ENCODE data around the gene HK2. TPM values are rescaled to one million over a fixed set of nuclear protein-coding genes. Genes with fewer than 3 reads are reported as not detected.

The HK2 gene
- 4.2 and 4.6 TPM in 2 replicates for total RNA-seq

DNA sequence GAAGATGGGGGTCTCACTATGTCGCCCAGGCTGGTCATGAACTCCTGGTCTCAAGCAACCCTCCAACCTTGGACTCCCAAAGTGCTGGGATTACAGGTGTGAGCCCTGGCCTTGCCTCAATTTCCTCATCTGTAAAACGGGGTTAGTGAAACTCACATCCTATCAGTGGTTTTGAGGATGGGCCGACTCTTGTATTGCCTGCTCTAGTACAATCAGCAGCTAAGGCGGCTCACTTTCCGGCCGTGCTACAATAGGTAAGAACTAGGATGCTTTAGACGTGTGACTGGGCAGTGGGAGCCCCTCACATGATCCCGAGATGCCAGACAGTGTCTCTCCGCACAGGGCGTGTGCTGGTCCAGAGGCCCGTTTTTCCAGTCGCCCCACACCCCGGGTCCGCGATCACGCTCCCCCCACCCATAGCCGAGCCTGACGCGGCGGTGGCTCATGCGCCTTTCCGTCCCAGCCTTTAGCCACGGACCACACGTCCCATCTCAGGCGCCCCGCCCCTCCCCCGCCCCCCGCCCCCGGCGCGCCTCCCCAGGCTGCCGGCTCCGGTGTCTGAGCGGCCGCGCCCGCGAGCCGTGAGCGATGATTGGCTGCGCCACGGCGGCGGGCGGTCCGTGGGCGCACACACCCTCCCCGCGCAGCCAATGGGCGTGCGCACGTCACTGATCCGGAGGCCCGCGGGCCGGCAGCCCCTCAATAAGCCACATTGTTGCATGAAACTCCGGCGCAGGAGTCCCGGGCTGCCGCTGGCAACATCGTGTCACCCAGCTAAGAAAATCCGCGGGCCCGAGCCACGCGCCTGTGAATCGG is at the start of gene HK2:
TSS of gene HK2 (plus strand) at position 710 of the 816 bp plus-strand sequence. CDS start 454 bp downstream, outside the sequence.

Other genes starting within 250 kb of the HK2 start
- not detected in 2 replicates for gene M1AP, start 185.8 kb upstream of the HK2 start, total RNA-seq
- gene SEMA4F, start 179.9 kb upstream of the HK2 start, total RNA-seq = 5.4 and 5.5 TPM in 2 replicates
- gene POLE4, start 124.5 kb downstream of the HK2 start, total RNA-seq = 29.4 and 31.3 TPM in 2 replicates

All from bronchus fibroblast of lung (primary cell).